D721Med (cell line): Measurements from ENCODE around the gene DNAJC8.

Experiments used
- DNase-seq: peaks from one replicate; pipeline ENCODE4 v3.0.0; 2011; ENCODE audit warnings: low spot score; ENCODE audit not compliant: insufficient read length
- FAIRE-seq: peaks from 2 replicates; lab custom pipeline; 2011; peaks lifted over from hg19 to GRCh38; lab: Jason Lieb, UNC
- CTCF ChIP-seq: IDR thresholded peaks from 2 replicates; pipeline ENCODE4 v1.5.1; 2012; ENCODE audit warnings: mild to moderate bottlenecking, control low read depth; ENCODE audit not compliant: insufficient read depth; ENCODE audit errors: missing control alignments

Gene DNAJC8

GRCh38 chr1:28233264-28233606 is 406 bp upstream of the DNAJC8 start:
- DNase-seq = no peak
- TF ChIP-seq CTCF = no peak
- no peak for FAIRE-seq

- no peak for TF ChIP-seq CTCF
- no peak for DNase-seq
- FAIRE-seq = no peak
Measured at GRCh38 chr1:28229996-28230395, 2.8 kb downstream of the DNAJC8 start.

GRCh38 chr1:28229089-28229488 is 3.7 kb downstream of the DNAJC8 start:
- FAIRE-seq (no peak), DNase-seq (no peak)
- TF ChIP-seq CTCF = no peak

- DNase-seq = no peak
- TF ChIP-seq CTCF = no peak
- FAIRE-seq = no peak
Measured at GRCh38 chr1:28213315-28213714, 19.5 kb downstream of the DNAJC8 start.

GRCh38 chr1:28209700-28210099 is 23.1 kb downstream of the DNAJC8 start:
- DNase-seq (no peak), FAIRE-seq (no peak)
- TF ChIP-seq CTCF = no peak

- peak; percentile 57 for TF ChIP-seq CTCF
- FAIRE-seq (peak; percentile 85), DNase-seq (no peak)
Measured at GRCh38 chr1:28208818-28209441, 23.9 kb downstream of the DNAJC8 start.

- DNase-seq (no peak), FAIRE-seq (no peak)
- no peak for TF ChIP-seq CTCF
Measured at GRCh38 chr1:28205243-28205642, 27.6 kb downstream of the DNAJC8 start.
